Measurements from ENCODE around the gene COQ8B.

Gene COQ8B

GRCh38 chr19:40690693-40691420 lies 25.8 kb downstream of the COQ8B start:
- DNase-seq (ENCODE audit: low spot score): peak; percentile 89

GRCh38 chr19:40690050-40690692 lies 26.5 kb downstream of the COQ8B start, which contains the start of gene NUMBL:
Gene NUMBL, minus strand, starts transcription at chr19:40690651. Its CDS starts 168 bp downstream, at chr19:40690483.
- no peak for DNase-seq (ENCODE audit: low spot score)

GRCh38 chr19:40689339-40690049 lies 27.2 kb downstream of the COQ8B start:
- peak; percentile 27 for DNase-seq (ENCODE audit: low spot score)

GRCh38 chr19:40688987-40689338 lies 27.7 kb downstream of the COQ8B start:
- no peak for DNase-seq (ENCODE audit: low spot score)

GRCh38 chr19:40688309-40688708 lies 28.4 kb downstream of the COQ8B start:
- no peak for DNase-seq (ENCODE audit: low spot score)

- no peak for DNase-seq (ENCODE audit: low spot score)
Observed at GRCh38 chr19:40687525-40688016, 29.1 kb downstream of the COQ8B start.

GRCh38 chr19:40686882-40687524 lies 29.7 kb downstream of the COQ8B start:
- DNase-seq (ENCODE audit: low spot score): no peak

GRCh38 chr19:40685563-40685962 lies 31.1 kb downstream of the COQ8B start:
- DNase-seq (ENCODE audit: low spot score): no peak

- no peak for DNase-seq (ENCODE audit: low spot score)
Observed at GRCh38 chr19:40685016-40685526, 31.6 kb downstream of the COQ8B start.

- DNase-seq (ENCODE audit: low spot score): no peak
Observed at GRCh38 chr19:40684280-40684679, 32.4 kb downstream of the COQ8B start.

- no peak for DNase-seq (ENCODE audit: low spot score)
Observed at GRCh38 chr19:40683437-40683836, 33.2 kb downstream of the COQ8B start.

GRCh38 chr19:40682431-40682964 lies 34.2 kb downstream of the COQ8B start:
- no peak for DNase-seq (ENCODE audit: low spot score)

- DNase-seq (ENCODE audit: low spot score): no peak
Observed at GRCh38 chr19:40681039-40681438, 35.6 kb downstream of the COQ8B start.

- DNase-seq (ENCODE audit: low spot score): no peak
Observed at GRCh38 chr19:40677156-40677555, 39.5 kb downstream of the COQ8B start.

GRCh38 chr19:40674291-40674690 lies 42.4 kb downstream of the COQ8B start:
- DNase-seq (ENCODE audit: low spot score): no peak

- DNase-seq (ENCODE audit: low spot score): no peak
Observed at GRCh38 chr19:40673397-40673796, 43.3 kb downstream of the COQ8B start.

- DNase-seq (ENCODE audit: low spot score): no peak
Observed at GRCh38 chr19:40672573-40673299, 44.0 kb downstream of the COQ8B start.

- DNase-seq (ENCODE audit: low spot score): no peak
Observed at GRCh38 chr19:40672038-40672437, 44.6 kb downstream of the COQ8B start.

- DNase-seq (ENCODE audit: low spot score): no peak
Observed at GRCh38 chr19:40671404-40671803, 45.3 kb downstream of the COQ8B start.

GRCh38 chr19:40668991-40669614 lies 47.6 kb downstream of the COQ8B start:
- DNase-seq (ENCODE audit: low spot score): no peak

GRCh38 chr19:40667602-40668001 lies 49.1 kb downstream of the COQ8B start:
- DNase-seq (ENCODE audit: low spot score): no peak
